ENCODE data around the gene GRIK2.

The GRIK2 gene

DNA sequence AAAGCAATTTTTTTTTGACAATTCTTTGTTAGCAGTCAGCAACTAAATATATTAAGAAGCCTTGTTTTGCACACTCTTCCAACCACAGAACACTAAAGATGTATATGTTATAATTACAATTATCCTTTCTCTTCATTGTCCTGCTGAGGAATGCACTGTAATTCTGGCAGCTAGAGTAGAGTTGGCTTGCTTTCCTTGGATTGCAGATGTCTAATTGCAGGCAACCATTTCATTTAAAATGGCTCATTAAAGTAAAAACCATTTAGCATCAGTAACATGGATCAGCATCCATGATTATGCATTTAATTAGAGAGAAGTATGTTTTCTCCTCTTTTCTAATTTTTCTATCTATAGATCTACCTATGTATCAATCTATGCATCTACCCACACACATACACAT is 335.4 kb downstream of the GRIK2 start:
- no peak for DNase-seq

DNA sequence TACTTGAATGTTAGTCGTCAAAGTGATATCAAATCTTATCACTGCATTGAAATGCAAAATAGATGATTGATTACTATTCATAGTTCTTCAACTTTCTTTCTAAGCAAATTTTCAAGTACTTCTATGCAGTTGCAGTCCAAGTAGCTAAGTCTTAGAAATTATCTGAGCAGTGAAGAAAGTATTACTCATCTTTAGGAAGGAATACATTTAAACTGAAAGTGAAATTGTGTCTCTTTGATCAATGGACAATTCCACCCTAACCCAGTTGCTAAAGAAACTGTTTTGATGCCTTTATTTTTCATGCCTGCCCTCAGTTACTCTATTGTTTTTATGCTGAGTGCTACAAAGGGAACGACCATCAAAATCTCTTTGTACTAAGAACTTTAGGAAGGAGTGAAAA is 337.4 kb downstream of the GRIK2 start:
- DNase-seq, result no peak

DNA sequence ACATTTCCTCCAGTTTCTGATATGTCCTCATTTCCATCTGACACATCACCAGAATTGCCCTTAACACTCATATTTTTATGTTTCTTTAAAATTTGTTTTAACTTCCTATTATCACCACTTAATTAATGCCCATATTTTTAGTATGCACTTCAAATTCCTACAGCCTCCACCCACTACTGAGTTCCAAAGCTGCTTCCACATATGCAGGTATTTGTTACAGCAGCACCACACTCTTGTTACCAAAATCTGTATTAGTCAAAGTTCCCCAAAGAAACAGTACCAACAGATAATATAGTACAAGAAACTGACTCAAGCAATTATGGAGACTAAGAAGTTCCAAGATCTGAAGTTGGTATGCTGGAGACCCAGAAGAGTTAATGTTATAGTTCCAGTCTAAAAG is 340.4 kb downstream of the GRIK2 start:
- no peak for DNase-seq

DNA sequence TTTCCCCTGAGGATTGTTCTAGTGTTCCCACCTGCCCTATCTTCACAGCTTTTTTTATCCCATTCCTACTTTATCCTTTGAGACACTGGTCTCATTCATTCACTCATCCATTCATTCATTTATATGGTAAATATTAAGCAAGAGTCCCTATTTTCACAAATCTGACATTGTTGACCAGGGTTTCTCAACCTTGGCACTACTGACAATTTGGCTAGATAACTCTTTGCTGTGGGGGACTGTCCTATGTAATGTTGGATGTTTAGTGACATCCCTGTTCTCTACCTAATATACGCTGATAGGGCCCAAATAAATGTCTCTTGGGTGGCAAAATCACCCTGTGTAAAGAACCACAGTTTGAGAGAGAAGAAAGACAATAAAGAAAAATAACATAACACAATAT is 345.0 kb downstream of the GRIK2 start:
- no peak for DNase-seq

DNA sequence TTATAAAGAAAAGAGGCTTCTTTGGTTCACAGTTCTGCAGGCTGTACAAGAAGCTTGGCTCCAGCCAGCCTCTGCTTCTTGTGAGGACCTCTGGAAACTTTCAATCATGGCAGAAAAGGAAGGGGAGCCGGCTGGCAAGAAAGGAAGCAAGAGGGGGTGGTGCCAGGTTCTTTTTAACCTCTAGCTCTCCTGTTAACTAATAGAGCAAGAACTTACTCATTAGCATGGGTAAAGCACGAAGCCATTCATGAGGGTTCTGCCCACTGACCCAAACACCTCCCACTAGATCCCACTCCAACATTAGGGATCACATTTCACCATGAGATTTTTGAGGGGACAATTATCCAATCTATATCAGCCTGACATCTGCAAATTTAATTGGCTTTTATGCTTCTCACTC is 347.1 kb downstream of the GRIK2 start:
- no peak for DNase-seq

DNA sequence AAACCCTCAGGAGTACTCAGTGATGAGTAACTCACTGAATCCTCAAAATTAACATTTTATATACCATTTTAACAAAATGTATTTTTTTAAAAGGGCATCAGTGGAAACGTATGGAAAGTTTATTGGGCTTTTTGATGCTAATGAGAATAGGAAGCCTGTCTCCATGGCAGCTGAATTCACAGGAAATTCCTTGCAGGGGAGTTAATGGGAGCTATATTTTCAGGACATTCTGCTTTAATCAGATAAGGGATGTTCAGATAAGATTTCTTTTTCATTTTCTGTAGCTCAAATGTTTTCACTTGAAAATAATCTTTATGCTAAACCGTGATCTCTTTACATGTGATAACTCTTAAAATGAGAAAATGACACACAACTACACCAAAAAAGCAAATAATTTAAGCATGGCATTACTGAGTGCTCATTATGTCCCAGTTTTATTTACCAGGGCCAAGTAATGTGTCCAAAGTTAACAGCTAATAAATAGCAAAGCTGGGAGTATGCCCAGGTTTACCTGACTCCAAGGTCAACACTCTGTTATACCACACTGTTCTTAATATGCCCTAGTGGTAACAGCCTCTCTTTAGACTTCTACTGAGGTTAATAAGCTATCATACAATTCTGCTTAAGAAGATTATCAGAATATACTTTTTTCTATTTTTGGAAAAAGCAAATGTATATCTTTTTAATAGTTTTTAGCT is 348.1 kb downstream of the GRIK2 start:
- no peak for DNase-seq

DNA sequence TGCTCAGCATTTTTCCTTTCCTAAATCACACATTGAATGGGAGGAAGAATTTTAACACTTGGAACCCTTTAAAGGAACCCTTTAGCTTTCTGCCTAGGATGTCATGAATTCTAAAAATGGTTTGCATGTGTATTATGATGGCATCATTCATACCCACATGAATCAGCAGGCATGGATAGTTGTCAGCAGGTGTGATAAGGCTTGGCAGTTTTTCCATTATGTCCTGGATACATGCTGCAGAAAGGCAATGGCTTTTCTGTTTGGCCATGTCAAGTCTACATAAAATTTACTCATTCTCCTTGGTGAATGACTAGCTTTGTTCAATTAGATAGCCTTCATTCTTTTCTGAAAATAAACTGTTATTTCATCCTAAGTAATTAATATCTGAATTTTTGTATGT is 353.7 kb downstream of the GRIK2 start:
- DNase-seq, result no peak

DNA sequence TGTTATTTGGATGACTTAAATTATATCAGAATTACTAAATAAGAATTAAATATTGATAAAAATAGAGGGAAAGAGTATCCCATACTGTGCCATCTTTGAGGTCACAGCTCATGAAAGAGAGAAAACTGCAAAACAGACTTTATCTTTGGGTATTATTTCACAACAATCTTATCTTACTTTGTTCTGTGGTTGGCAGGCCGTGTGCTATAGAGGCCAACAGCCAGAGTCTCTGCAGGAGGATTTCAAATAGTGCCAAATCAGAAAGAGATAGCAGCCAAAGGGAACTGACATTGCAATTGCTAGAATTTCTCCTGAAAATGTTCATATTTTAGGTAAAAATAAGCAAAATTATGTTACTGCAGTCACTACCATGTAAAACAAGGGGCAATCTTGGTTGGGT is 354.2 kb downstream of the GRIK2 start:
- no peak for DNase-seq

DNA sequence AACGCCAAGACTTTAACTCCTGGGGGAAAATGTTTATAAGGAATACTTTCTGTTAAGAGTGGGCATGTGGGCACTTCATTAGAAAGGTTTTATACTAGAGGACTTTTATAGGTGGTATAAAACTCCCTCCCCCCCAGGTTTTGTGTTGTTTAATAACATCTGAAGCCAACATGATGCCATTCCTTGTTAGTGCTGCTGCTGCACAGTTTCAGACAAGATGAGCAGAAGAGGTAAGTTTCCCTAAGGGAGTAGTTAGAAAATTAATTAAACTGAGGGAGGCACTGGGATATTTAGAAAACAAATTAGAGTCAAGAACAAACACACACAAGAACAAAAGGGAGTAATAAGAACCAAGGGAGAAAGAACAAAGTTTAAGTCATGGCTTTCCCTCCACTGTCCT is 362.4 kb downstream of the GRIK2 start:
- DNase-seq, result no peak

DNA sequence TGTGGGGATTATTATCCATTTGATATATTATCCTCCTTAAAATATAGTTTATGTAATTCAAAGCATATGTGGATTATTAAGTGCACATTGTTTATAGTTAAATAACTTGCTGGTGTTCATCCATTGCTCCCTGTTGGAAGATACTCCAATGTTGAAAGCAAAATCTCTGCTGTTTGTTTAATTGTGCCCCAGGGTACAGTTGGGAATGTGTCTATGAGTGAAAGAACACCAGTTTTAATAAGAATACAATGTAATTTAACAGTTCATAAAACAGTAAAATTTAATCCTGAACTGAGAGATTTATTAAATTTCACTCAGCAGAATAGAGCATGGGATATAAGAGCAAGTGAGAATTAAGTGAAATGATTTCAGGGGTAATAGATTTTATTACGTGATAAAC is 364.9 kb downstream of the GRIK2 start:
- DNase-seq, result no peak

DNA sequence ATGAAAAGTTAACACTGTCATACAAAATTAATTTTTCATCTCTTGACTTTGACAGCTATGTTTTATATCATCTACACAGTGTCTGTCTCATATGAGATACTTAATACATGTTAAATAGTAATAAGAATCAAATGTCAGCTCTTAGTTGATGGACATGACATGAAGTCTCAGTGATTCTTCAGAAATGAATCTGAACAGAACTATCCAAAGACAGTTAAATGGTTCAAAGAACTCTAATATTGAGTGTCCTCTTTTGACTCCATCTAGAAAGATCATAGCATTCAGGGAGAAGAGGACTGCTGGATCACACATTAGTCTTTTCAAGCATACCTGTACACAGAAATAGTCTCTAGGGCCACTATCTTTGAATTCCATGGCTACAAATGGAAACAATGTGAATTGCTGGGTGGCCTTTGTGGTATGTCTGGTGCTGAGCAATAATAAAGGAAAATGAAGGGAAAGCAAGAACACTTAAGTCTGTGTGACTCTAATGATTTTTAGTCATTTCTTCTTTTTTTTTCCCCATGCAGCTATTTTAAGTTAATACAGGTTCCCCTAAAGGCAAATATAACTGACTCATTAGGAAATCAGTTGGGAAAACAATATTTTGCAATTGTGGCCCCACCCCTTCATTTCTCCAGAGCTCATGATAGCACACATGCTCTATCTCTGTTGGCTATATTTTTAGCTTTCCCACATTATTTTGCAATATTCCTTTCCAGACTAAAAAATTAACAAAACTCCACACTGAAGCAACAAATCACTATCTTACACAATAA is 367.5 kb downstream of the GRIK2 start:
- no peak for DNase-seq

DNA sequence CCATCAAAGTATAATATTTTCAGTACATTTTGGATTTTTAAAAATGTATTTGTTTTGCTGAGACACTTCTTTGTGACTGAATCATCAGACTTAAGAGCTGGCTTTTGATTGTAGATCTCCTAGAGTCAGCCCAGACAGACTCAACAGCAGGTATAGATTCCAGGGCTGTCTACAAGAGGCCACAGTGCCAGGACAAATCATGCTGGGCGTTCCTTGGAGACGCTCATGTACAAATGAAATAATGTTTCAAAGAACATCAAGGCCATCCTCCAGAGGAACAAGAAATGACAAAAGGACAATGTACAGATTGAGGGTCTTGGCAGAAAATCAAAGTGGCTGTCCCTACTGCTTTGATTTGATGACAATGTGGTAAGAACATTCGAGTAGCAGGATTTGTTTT is 369.3 kb downstream of the GRIK2 start:
- DNase-seq, result no peak

DNA sequence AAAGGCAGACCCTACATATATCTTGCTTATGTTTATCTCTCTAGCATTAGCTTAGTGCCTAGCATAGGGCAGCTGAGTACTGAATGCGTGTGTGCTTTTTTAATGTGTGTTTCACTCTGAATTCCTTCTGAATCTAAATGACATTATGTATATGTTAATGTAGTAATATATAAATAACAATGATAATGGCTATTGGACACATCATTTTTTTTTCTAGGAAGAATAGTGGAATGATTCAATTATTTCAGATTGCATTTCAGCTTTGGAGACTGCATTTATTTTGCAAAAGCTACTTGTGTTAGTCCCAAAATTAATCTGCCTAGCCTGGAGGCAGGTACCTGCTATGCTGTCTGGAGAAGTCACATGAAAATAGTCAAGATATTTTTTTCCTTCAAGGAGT is 371.8 kb downstream of the GRIK2 start:
- DNase-seq, result no peak

DNA sequence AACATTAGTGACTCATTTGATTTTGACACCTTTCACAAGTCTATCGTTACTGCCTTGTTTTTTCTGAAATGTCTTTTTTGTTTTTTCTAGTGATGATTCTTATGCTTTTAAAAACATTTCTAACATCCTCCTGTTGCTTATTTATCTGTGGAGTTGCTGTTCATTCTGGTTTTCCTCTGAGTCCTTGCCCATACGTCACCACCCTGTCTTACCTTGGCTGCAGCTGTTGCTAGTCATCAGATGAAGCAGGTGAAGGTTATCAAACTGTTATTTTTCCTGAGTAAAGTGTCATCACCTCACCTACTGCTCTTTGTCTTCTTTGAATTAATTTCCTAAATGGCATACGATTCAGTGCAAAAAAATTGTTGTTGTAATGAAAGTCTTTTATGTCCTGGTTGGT is 376.6 kb downstream of the GRIK2 start:
- no peak for DNase-seq

DNA sequence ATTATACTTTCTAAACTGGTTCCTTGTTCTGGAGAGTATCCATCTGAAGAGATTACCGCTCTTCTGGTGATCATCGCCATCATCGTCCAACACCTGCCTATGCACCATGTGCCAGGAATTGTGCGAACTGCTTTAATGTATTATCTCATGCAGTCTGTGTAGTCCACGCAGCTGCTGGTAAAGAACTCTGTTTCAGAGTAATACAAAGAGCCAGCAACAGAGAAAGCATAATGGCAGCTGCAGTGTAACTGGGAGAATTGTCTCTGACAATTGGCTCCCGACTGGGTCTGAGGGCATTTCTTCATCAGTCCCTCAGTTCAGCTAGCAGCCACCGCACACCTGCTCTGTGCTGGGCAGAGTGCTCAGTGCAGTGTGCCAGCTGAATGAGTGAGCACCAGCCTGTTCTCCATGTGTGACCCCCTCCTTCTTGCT is 383.4 kb downstream of the GRIK2 start:
- no peak for DNase-seq

DNA sequence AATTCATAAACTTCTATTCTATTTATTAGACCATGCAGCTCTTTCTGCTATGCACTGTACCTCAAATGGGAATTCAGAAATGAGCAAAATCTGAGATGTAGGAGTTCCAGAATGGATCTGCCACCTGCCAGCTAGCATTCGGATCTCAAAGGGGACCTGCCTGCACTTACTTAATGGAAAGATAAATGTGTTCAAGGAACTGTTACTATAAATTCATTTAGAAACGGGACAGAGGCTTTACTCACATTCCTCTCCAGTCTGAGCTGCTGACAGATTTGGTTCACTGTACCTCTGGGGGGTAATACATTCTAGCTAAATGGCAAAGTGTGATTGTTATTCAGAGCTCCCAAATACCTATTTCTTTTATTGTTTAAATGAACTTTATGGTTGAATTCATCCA is 384.1 kb downstream of the GRIK2 start:
- DNase-seq, result no peak

DNA sequence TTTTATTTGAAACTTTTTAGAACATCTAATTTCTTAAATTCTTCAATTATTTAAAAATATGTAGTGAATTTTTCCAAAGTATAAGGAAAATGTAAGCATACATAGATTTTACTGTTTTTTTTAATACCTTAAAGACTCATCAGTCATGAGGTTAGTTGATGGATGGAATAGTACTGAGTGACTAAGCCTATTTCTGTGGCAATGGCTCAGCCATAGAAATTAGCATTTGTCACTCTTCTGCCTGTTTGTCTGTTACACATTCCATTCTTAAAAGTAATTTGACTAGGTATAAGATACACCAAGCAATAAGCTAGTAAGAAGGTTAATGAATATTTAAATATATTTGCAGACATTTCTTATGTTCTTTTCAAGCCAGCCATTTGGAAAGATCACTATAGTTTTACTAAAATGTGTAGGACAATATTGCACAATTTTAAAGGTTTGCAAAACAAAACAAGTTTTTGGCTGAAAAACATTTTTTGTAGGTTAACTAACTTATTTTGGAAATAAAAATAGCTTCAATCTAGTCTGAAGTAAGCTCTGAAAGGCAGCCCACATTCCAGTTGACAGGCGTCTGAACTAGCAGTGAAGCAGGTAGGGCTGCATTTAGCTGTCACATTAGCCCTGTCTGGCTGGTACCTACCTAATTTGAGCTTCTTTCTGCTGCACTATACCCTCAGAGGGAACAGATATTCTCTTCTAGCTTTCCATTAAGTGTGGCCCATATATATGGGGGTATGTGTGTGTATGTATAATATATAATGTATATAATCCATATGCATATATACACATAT is 385.7 kb downstream of the GRIK2 start:
- no peak for DNase-seq

DNA sequence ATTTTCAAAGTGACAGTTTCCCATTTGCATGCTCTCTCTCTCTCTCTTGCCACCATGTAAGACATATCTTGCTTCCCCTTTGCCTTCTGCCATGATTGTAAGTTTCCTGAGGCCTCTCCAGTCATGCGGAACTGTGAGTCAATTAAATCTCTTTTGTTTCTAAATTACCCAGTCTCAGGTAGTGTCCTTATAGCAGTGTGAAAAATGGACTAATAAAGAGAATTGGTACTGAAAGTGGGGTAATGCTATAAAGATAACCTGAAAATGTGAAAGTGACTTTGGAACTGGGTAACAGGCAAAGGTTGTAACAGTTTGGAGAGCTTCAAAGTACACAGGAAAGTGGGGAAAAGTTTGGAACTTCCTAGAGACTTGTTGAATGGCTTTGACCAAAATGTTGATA is 389.8 kb downstream of the GRIK2 start:
- no peak for DNase-seq

DNA sequence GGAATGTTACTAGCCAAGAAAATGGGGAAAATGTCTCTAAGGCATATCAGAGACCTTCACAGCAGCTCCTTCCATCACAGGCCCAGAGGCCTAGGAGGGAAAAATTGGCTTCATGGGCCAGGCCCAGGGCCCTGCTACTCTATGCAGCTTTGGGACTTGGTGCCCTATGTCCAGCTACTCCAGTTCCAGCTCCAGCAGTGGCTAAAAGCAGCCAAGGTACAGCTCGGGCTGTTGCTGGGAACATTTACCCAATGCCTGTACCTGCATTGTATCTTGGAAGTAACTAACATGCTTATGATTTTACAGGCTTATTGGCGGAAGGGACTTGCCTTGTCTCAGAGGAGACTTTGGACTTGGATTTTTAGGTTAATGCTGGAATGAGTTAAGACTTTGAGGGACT is 390.6 kb downstream of the GRIK2 start:
- no peak for DNase-seq

DNA sequence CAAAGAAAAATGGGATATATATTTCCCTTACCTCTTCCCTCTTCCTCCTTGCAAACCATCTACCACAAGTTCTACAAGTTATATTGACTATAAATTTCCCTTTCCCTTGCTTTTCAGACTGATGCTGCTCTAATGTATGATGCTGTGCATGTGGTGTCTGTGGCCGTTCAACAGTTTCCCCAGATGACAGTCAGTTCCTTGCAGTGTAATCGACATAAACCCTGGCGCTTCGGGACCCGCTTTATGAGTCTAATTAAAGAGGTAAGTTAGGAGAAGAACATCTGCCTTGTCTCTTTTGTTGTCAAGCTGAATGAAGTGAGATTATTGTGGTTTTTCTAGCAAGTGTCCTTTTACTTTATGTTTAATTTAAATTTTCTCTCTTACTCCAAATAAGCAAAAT is 406.0 kb downstream of the GRIK2 start:
- no peak for DNase-seq

DNA sequence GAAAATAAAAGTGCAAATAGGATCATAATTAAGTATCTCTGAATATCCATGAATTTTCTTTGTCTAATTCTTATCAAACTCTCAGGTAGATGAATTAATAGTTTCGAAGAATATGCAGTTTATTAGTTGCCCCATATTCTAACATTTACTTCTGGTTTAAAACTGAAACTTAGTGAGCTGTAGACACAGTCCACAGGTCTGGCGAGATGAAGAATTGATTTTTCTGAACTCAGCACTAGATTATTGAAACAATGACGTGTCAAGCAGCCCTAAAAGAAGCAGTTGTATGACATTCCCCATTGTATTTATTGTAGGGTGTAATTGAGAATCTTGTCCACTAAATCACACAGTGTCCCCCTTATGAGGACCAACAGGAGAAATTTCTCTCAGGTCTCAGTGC is 407.1 kb downstream of the GRIK2 start:
- no peak for DNase-seq

DNA sequence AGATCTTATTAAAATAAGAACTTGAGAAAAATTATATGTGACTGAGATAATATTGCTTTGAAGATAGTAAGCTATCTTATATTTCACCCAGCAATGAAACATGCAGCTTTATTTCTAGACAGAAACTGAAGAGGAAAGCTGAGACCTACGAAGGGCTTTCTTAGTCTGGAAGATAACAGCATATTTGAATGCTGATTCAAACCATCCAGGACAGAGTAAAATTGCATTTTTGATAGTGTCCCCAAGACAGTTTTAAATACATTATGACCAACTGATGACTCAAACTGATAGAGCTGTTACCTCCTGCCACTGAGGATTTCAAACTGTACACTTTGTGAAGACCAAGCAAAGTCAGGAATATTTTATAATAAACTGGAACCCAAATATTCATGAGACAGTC is 409.6 kb downstream of the GRIK2 start:
- no peak for DNase-seq

DNA sequence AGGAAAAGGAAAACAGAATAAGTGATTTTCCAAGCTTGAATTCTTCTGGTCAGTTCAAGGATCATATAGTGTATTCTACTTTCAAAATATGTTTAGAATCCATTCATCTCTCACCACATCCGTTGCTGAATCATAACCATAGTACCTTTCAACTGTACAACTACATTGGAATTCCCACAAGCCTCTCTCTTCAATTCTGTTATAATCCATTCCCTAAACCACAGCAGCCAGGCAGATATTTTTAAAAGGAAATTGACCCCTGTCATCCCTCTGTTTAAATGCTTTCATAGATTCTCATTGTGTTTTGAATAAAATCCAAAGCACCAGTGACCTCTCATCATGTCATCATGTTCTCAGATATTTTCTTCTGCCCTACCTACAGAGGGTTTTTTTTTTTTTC is 412.7 kb downstream of the GRIK2 start:
- no peak for DNase-seq

DNA sequence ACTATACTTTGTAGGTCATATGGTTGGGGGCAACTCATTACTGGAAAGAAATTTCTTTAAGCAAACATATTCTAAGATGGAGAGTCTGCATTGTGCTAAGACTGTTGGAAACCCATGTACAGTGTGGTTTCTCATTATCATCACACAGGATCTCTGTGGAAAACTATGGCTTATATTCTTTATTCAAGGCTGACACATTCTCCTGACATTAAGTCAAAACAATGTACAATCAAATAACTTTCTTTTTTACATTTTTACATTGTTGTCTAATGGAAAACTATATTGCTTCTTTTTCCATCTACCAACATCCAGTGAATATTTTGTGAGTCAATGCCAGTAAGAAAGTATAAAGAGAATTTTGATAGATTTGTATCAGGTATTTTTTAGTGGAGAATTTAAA is 417.6 kb downstream of the GRIK2 start:
- no peak for DNase-seq

Data from GDM1 (cell line).